Hepatocyte (in vitro differentiated cells): Measurements from ENCODE around the gene ARHGAP15.

Experiments
- CTCF ChIP-seq: fragments of 200-600 bp; sonication (generic); IDR thresholded peaks from 2 replicates; pipeline ENCODE4 v1.5.1; 2016; ENCODE audit warnings: antibody characterized with exemption, mild to moderate bottlenecking; ENCODE audit not compliant: poor library complexity
- EZH2 ChIP-seq: fragments of 200-600 bp; sonication (generic); IDR thresholded peaks from 2 replicates; pipeline ENCODE4 v1.6.1; 2016; ENCODE audit warnings: antibody characterized with exemption, mild to moderate bottlenecking, borderline replicate concordance

- no peak for TF ChIP-seq CTCF
- no peak for TF ChIP-seq EZH2
These were observed 455.7 kb downstream of the ARHGAP15 start for GRCh38 chr2:143584936-143585335.
